HEK293 (cell line): ENCODE data around the gene TYROBP.

Experiments
- FEZF1 ChIP-seq: fragments of 450-650 bp; formaldehyde crosslinking; IDR thresholded peaks from 2 replicates; pipeline ENCODE4 v1.5.1; 2016; ENCODE audit warnings: missing biosample characterization, missing genetic modification characterization
- OSR2 ChIP-seq: fragments of 450-650 bp; formaldehyde crosslinking; IDR thresholded peaks from 2 replicates; pipeline ENCODE4 v1.5.1; 2016; ENCODE audit warnings: missing biosample characterization, missing genetic modification characterization
- SALL2 ChIP-seq: fragments of 450-650 bp; formaldehyde crosslinking; IDR thresholded peaks from 2 replicates; pipeline ENCODE4 v1.5.0; 2017; ENCODE audit warnings: missing biosample characterization, mild to moderate bottlenecking, missing genetic modification characterization, borderline replicate concordance
- YY1 ChIP-seq: fragments of 450-650 bp; formaldehyde crosslinking; IDR thresholded peaks from 2 replicates; pipeline ENCODE4 v1.5.1; 2018; ENCODE audit warnings: missing biosample characterization, missing genetic modification characterization
- YY2 ChIP-seq: fragments of 450-650 bp; formaldehyde crosslinking; IDR thresholded peaks from 2 replicates; pipeline ENCODE4 v1.5.1; 2016; ENCODE audit warnings: missing biosample characterization, missing genetic modification characterization
- ZBTB1 ChIP-seq: fragments of 450-650 bp; formaldehyde crosslinking; IDR thresholded peaks from 2 replicates; pipeline ENCODE4 v1.5.1; 2016; ENCODE audit warnings: missing biosample characterization, missing genetic modification characterization
- ZNF121 ChIP-seq: fragments of 450-650 bp; formaldehyde crosslinking; IDR thresholded peaks from 2 replicates; pipeline ENCODE4 v1.5.1; 2016; ENCODE audit warnings: missing biosample characterization, missing genetic modification characterization
- ZNF169 ChIP-seq: fragments of 450-650 bp; formaldehyde crosslinking; IDR thresholded peaks from 2 replicates; pipeline ENCODE4 v1.5.1; 2016; ENCODE audit warnings: missing biosample characterization, missing genetic modification characterization
- ZNF211 ChIP-seq: fragments of 450-650 bp; formaldehyde crosslinking; IDR thresholded peaks from 2 replicates; pipeline ENCODE4 v1.5.1; 2016; ENCODE audit warnings: low read depth, missing biosample characterization, missing genetic modification characterization
- ZNF221 ChIP-seq: fragments of 450-650 bp; formaldehyde crosslinking; IDR thresholded peaks from 2 replicates; pipeline ENCODE4 v1.5.1; 2017; ENCODE audit warnings: missing biosample characterization, missing genetic modification characterization, borderline replicate concordance
- ZNF24 ChIP-seq: fragments of 450-650 bp; formaldehyde crosslinking; IDR thresholded peaks from 2 replicates; pipeline ENCODE4 v1.5.1; 2016; ENCODE audit warnings: missing biosample characterization, missing genetic modification characterization
- ZNF274 ChIP-seq, 2 experiments: fragments of 200-500 bp in 1 of 2; fragments of 450-650 bp in 1 of 2; sonication (Bioruptor generic) in 1 of 2; formaldehyde crosslinking in 1 of 2; IDR thresholded peaks; 2 replicates each; pipeline versions ENCODE4 v1.5.1 to v1.6.1; 2014 to 2016; ENCODE audit warnings: borderline replicate concordance in 1 of 2, inconsistent platforms in 1 of 2, low read length in 1 of 2, missing biosample characterization in 1 of 2, missing genetic modification characterization in 1 of 2
- ZNF324 ChIP-seq: fragments of 450-650 bp; formaldehyde crosslinking; IDR thresholded peaks from 2 replicates; pipeline ENCODE4 v1.5.1; 2016; ENCODE audit warnings: missing biosample characterization, missing genetic modification characterization
- ZNF366 ChIP-seq: fragments of 450-650 bp; formaldehyde crosslinking; conservative IDR thresholded peaks from 2 replicates; pipeline ENCODE4 v1.5.1; 2016; ENCODE audit warnings: missing biosample characterization, missing genetic modification characterization
- ZNF404 ChIP-seq: fragments of 450-650 bp; formaldehyde crosslinking; IDR thresholded peaks from 2 replicates; pipeline ENCODE4 v1.5.1; 2017; ENCODE audit warnings: missing biosample characterization, missing genetic modification characterization
- ZNF473 ChIP-seq: fragments of 450-650 bp; formaldehyde crosslinking; IDR thresholded peaks from 2 replicates; pipeline ENCODE4 v1.5.1; 2017; ENCODE audit warnings: missing biosample characterization, missing genetic modification characterization
- ZNF510 ChIP-seq: fragments of 450-650 bp; formaldehyde crosslinking; IDR thresholded peaks from 2 replicates; pipeline ENCODE4 v1.5.1; 2018; ENCODE audit warnings: mild to moderate bottlenecking, missing genetic modification characterization, missing biosample characterization; ENCODE audit not compliant: insufficient replicate concordance
- ZNF514 ChIP-seq: fragments of 450-650 bp; formaldehyde crosslinking; IDR thresholded peaks from 2 replicates; pipeline ENCODE4 v1.5.1; 2016; ENCODE audit warnings: missing biosample characterization, missing genetic modification characterization
- ZNF548 ChIP-seq: fragments of 450-650 bp; formaldehyde crosslinking; IDR thresholded peaks from 2 replicates; pipeline ENCODE4 v1.5.1; 2016; ENCODE audit warnings: missing biosample characterization, missing genetic modification characterization
- ZNF677 ChIP-seq: fragments of 450-650 bp; IDR thresholded peaks from 2 replicates; pipeline ENCODE4 v1.5.0; 2018; ENCODE audit warnings: missing biosample characterization, mild to moderate bottlenecking, missing genetic modification characterization, moderate library complexity
- ZNF791 ChIP-seq: fragments of 450-650 bp; formaldehyde crosslinking; IDR thresholded peaks from 2 replicates; pipeline ENCODE4 v1.5.1; 2016; ENCODE audit warnings: missing biosample characterization, missing genetic modification characterization
- ZSCAN30 ChIP-seq: fragments of 450-650 bp; IDR thresholded peaks from 2 replicates; pipeline ENCODE4 v1.5.1; 2018; ENCODE audit warnings: missing biosample characterization, mild to moderate bottlenecking, missing genetic modification characterization, moderate library complexity
- TF ChIP-seq, protein P1 (sequence below): fragments of 450-650 bp; formaldehyde crosslinking; IDR thresholded peaks from 2 replicates; pipeline ENCODE4 v1.5.1; 2016; ENCODE audit warnings: missing biosample characterization, missing genetic modification characterization
- TF ChIP-seq, protein P2 (sequence below): fragments of 450-650 bp; formaldehyde crosslinking; IDR thresholded peaks from 2 replicates; pipeline ENCODE4 v1.5.1; 2016; ENCODE audit warnings: missing biosample characterization, missing genetic modification characterization
- TF ChIP-seq, protein P3 (sequence below): fragments of 450-650 bp; formaldehyde crosslinking; IDR thresholded peaks from 2 replicates; pipeline ENCODE4 v1.5.1; 2016; ENCODE audit warnings: missing biosample characterization, missing genetic modification characterization
- TF ChIP-seq, protein P4 (sequence below): fragments of 450-650 bp; formaldehyde crosslinking; optimal IDR thresholded peaks from 2 replicates; pipeline ENCODE3; 2016; ENCODE audit warnings: missing biosample characterization, mild to moderate bottlenecking, missing genetic modification characterization
- TF ChIP-seq, protein P5 (sequence below): fragments of 450-650 bp; formaldehyde crosslinking; IDR thresholded peaks from 2 replicates; pipeline ENCODE4 v1.5.1; 2016; ENCODE audit warnings: missing biosample characterization, missing genetic modification characterization
- TF ChIP-seq, protein P6 (sequence below): fragments of 450-650 bp; formaldehyde crosslinking; IDR thresholded peaks from 2 replicates; pipeline ENCODE4 v1.5.1; 2016; ENCODE audit warnings: missing biosample characterization, missing genetic modification characterization

TYROBP gene

DNA sequence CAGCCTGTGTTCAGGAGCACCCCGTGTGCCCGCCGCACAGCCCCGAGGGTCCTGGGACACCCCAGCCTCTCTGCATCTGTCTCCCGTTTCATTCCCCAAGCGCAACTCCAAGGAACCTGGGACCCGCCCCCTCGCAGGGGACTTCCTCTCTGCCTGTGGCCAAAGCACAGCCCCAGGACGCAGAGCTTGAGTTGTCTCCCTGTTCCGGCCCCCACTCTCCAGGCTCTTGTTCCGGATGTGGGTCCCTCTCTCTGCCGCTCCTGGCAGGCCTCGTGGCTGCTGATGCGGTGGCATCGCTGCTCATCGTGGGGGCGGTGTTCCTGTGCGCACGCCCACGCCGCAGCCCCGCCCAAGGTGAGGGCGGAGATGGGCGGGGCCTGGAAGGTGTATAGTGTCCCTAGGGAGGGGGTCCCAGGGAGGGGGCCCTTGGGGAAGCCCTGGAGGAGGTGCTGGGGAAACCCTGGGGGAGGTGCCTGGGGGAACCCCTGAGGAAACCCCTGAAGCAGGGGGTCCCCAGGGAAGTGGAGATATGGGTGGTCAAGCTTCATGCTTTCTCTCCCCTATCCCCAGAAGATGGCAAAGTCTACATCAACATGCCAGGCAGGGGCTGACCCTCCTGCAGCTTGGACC lies 4.4 kb downstream of the TYROBP start (continued):
- TF ChIP-seq, protein P1, sequence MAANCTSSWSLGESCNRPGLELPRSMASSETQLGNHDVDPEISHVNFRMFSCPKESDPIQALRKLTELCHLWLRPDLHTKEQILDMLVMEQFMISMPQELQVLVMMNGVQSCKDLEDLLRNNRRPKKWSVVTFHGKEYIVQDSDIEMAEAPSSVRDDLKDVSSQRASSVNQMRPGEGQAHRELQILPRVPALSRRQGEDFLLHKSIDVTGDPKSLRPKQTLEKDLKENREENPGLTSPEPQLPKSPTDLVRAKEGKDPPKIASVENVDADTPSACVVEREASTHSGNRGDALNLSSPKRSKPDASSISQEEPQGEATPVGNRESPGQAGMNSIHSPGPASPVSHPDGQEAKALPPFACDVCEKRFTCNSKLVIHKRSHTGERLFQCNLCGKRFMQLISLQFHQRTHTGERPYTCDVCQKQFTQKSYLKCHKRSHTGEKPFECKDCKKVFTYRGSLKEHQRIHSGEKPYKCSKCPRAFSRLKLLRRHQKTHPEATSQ (tag by site-specific recombination) = no peak
- TF ChIP-seq ZNF274 (IDR thresholded peaks at IDR 0.05; ENCODE audit: low read length) = no peak
- TF ChIP-seq ZNF274 (tag by site-specific recombination; IDR thresholded peaks at IDR 0.05; ENCODE audit: borderline replicate concordance) = no peak
- no peak for TF ChIP-seq ZNF514 (tag by site-specific recombination)
- TF ChIP-seq, protein P2, sequence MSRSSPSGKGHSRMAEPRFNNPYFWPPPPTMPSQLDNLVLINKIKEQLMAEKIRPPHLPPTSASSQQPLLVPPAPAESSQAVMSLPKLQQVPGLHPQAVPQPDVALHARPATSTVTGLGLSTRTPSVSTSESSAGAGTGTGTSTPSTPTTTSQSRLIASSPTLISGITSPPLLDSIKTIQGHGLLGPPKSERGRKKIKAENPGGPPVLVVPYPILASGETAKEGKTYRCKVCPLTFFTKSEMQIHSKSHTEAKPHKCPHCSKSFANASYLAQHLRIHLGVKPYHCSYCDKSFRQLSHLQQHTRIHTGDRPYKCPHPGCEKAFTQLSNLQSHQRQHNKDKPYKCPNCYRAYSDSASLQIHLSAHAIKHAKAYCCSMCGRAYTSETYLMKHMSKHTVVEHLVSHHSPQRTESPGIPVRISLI = no peak
- no peak for TF ChIP-seq ZNF510
- TF ChIP-seq, protein P3, sequence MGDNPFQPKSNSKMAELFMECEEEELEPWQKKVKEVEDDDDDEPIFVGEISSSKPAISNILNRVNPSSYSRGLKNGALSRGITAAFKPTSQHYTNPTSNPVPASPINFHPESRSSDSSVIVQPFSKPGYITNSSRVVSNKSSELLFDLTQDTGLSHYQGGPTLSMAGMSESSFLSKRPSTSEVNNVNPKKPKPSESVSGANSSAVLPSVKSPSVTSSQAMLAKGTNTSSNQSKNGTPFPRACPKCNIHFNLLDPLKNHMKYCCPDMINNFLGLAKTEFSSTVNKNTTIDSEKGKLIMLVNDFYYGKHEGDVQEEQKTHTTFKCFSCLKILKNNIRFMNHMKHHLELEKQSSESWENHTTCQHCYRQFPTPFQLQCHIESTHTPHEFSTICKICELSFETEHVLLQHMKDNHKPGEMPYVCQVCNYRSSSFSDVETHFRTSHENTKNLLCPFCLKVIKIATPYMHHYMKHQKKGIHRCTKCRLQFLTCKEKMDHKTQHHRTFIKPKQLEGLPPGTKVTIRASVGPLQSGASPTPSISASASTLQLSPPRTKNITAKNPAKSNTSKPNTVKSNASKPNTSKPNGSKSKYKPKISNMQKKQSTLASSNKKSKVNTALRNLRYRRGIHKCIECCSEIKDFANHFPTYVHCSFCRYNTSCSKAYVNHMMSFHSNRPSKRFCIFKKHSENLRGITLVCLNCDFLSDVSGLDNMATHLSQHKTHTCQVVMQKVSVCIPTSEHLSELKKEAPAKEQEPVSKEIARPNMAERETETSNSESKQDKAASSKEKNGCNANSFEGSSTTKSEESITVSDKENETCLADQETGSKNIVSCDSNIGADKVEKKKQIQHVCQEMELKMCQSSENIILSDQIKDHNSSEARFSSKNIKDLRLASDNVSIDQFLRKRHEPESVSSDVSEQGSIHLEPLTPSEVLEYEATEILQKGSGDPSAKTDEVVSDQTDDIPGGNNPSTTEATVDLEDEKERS (tag by site-specific recombination) = no peak
- TF ChIP-seq ZNF169 (tag by site-specific recombination) = no peak
- TF ChIP-seq, protein P4, sequence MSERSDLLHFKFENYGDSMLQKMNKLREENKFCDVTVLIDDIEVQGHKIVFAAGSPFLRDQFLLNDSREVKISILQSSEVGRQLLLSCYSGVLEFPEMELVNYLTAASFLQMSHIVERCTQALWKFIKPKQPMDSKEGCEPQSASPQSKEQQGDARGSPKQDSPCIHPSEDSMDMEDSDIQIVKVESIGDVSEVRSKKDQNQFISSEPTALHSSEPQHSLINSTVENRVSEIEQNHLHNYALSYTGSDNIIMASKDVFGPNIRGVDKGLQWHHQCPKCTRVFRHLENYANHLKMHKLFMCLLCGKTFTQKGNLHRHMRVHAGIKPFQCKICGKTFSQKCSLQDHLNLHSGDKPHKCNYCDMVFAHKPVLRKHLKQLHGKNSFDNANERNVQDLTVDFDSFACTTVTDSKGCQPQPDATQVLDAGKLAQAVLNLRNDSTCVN = peak; percentile 67
- TF ChIP-seq ZNF366 (tag by site-specific recombination) = peak; percentile 91
- TF ChIP-seq ZNF473 (tag by site-specific recombination) = no peak
- no peak for TF ChIP-seq ZNF221 (tag by site-specific recombination)
- no peak for TF ChIP-seq SALL2 (tag by site-specific recombination)
- TF ChIP-seq, protein P5, sequence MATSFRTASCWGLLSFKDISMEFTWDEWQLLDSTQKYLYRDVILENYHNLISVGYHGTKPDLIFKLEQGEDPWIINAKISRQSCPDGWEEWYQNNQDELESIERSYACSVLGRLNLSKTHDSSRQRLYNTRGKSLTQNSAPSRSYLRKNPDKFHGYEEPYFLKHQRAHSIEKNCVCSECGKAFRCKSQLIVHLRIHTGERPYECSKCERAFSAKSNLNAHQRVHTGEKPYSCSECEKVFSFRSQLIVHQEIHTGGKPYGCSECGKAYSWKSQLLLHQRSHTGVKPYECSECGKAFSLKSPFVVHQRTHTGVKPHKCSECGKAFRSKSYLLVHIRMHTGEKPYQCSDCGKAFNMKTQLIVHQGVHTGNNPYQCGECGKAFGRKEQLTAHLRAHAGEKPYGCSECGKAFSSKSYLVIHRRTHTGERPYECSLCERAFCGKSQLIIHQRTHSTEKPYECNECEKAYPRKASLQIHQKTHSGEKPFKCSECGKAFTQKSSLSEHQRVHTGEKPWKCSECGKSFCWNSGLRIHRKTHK (tag by site-specific recombination) = no peak
- no peak for TF ChIP-seq YY2 (tag by site-specific recombination)
- peak; percentile 87 for TF ChIP-seq OSR2 (tag by site-specific recombination)
- TF ChIP-seq ZNF324 (tag by site-specific recombination) = peak; percentile 62; the same call in 1 of the 2 replicates
- peak; percentile 31; the same call in 1 of the 2 replicates for TF ChIP-seq ZNF24 (tag by site-specific recombination)
- TF ChIP-seq FEZF1 (tag by site-specific recombination) = 0 out of 2 replicates have a peak, but pooled peaks have one; percentile 5
- TF ChIP-seq ZBTB1 (tag by site-specific recombination) = no peak
- no peak for TF ChIP-seq ZNF791 (tag by site-specific recombination)
- TF ChIP-seq YY1 (tag by site-specific recombination) = no peak
- TF ChIP-seq ZNF404 = no peak
- TF ChIP-seq ZNF677 = peak; percentile 70
- no peak for TF ChIP-seq ZNF121 (tag by site-specific recombination)
- no peak for TF ChIP-seq ZNF548 (tag by site-specific recombination)
- TF ChIP-seq ZSCAN30 (tag by site-specific recombination) = peak; percentile 40; the same call in 1 of the 2 replicates
- no peak for TF ChIP-seq ZNF211 (tag by site-specific recombination)
- TF ChIP-seq, protein P6, sequence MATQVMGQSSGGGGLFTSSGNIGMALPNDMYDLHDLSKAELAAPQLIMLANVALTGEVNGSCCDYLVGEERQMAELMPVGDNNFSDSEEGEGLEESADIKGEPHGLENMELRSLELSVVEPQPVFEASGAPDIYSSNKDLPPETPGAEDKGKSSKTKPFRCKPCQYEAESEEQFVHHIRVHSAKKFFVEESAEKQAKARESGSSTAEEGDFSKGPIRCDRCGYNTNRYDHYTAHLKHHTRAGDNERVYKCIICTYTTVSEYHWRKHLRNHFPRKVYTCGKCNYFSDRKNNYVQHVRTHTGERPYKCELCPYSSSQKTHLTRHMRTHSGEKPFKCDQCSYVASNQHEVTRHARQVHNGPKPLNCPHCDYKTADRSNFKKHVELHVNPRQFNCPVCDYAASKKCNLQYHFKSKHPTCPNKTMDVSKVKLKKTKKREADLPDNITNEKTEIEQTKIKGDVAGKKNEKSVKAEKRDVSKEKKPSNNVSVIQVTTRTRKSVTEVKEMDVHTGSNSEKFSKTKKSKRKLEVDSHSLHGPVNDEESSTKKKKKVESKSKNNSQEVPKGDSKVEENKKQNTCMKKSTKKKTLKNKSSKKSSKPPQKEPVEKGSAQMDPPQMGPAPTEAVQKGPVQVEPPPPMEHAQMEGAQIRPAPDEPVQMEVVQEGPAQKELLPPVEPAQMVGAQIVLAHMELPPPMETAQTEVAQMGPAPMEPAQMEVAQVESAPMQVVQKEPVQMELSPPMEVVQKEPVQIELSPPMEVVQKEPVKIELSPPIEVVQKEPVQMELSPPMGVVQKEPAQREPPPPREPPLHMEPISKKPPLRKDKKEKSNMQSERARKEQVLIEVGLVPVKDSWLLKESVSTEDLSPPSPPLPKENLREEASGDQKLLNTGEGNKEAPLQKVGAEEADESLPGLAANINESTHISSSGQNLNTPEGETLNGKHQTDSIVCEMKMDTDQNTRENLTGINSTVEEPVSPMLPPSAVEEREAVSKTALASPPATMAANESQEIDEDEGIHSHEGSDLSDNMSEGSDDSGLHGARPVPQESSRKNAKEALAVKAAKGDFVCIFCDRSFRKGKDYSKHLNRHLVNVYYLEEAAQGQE = 0 out of 2 replicates have a peak, but pooled peaks have one; percentile 21
